KBM-7 (cell line): ENCODE measurements around the gene RPAP2.
"Not testable (repeated sequence)": the region's sequence is repeated elsewhere in the genome, so short reads cannot be mapped to it uniquely, and the experiment has no call there.

Experiments used
- DNase-seq: peaks from one replicate; pipeline ENCODE4 v3.0.0-alpha.2; 2015
- in situ Hi-C: fragments of 300-500 bp; cut with MboI; formaldehyde crosslinking; loops from 2 replicates; pipeline ENCODE4 v1.14.3; 2020; ENCODE audit warnings: low sequenced_read_pairs, low pct_unique_long_range_greater_than_20kb, mixed read lengths

Gene RPAP2

GRCh38 chr1:92363401-92363800 lies 64.5 kb downstream of the RPAP2 start:
- in situ Hi-C loops = no loop called here
- no peak for DNase-seq

- no peak for DNase-seq
- in situ Hi-C loops = no loop called here
Observed at GRCh38 chr1:92365378-92366039, 66.7 kb downstream of the RPAP2 start.

GRCh38 chr1:92366040-92366395 lies 67.2 kb downstream of the RPAP2 start:
- in situ Hi-C loops = no loop called here
- no peak for DNase-seq

- in situ Hi-C loops = no loop called here
- DNase-seq = no peak
Observed at GRCh38 chr1:92367496-92367895, 68.6 kb downstream of the RPAP2 start.

GRCh38 chr1:92372164-92372563 lies 73.3 kb downstream of the RPAP2 start:
- no peak for DNase-seq
- in situ Hi-C loops = no loop called here

- in situ Hi-C loops = no loop called here
- DNase-seq = peak; percentile 39
Observed at GRCh38 chr1:92374223-92374622, 75.4 kb downstream of the RPAP2 start.

- in situ Hi-C loops = no loop called here
- peak; percentile 88 for DNase-seq
Observed at GRCh38 chr1:92376345-92376744, 77.5 kb downstream of the RPAP2 start.

- in situ Hi-C loops, DNase-seq: not testable (repeated sequence)
Observed at GRCh38 chr1:92377991-92378390, 79.1 kb downstream of the RPAP2 start.

- in situ Hi-C loops = no loop called here
Observed at GRCh38 chr1:92380867-92381266, 82.0 kb downstream of the RPAP2 start.

GRCh38 chr1:92393966-92394365 lies 95.1 kb downstream of the RPAP2 start:
- DNase-seq, in situ Hi-C loops: not testable (repeated sequence)

More at GRCh38 chr1:92380867-92381266, 82.0 kb downstream of the RPAP2 start:
- DNase-seq = peak; percentile 40

- in situ Hi-C loops = no loop called here
Observed at GRCh38 chr1:92398519-92398918, 99.7 kb downstream of the RPAP2 start.

GRCh38 chr1:92399076-92399475 lies 100.2 kb downstream of the RPAP2 start:
- DNase-seq = no peak
- in situ Hi-C loops = no loop called here

More at GRCh38 chr1:92398519-92398918, 99.7 kb downstream of the RPAP2 start:
- no peak for DNase-seq

GRCh38 chr1:92404661-92405060 lies 105.8 kb downstream of the RPAP2 start:
- DNase-seq = no peak
- in situ Hi-C loops = no loop called here

GRCh38 chr1:92408825-92409224 lies 110.0 kb downstream of the RPAP2 start:
- in situ Hi-C loops = no loop called here
- peak; percentile 29 for DNase-seq

- in situ Hi-C loops = no loop called here
- no peak for DNase-seq
Observed at GRCh38 chr1:92409946-92410549, 111.2 kb downstream of the RPAP2 start.

- in situ Hi-C loops = no loop called here
- DNase-seq = peak; percentile 39
Observed at GRCh38 chr1:92410706-92411105, 111.8 kb downstream of the RPAP2 start.

GRCh38 chr1:92411511-92411910 lies 112.7 kb downstream of the RPAP2 start:
- in situ Hi-C loops = no loop called here
- DNase-seq = peak; percentile 61

- peak; percentile 43 for DNase-seq
Observed at GRCh38 chr1:92419642-92420041, 120.8 kb downstream of the RPAP2 start.

GRCh38 chr1:92424381-92424780 lies 125.5 kb downstream of the RPAP2 start:
- in situ Hi-C loops = no loop called here
- DNase-seq = peak; percentile 64

More at GRCh38 chr1:92419642-92420041, 120.8 kb downstream of the RPAP2 start:
- in situ Hi-C loops = no loop called here

GRCh38 chr1:92425617-92426016 lies 126.8 kb downstream of the RPAP2 start:
- DNase-seq = no peak
- in situ Hi-C loops = no loop called here

GRCh38 chr1:92430030-92430429 lies 131.2 kb downstream of the RPAP2 start:
- DNase-seq = no peak
- in situ Hi-C loops = no loop called here
